ENCODE data around the gene STAG3. TPM values are rescaled to one million over a fixed set of nuclear protein-coding genes. Genes with fewer than 3 reads are reported as not detected.
A peak's percentile ranks its signal among the peaks of the same experiment; 100 is the strongest.
"Not testable (repeated sequence)": the region's sequence is repeated elsewhere in the genome, so short reads cannot be mapped to it uniquely, and the experiment has no call there.

Gene STAG3
- total RNA-seq, 2 donors from 2014 or later: not detected

DNA sequence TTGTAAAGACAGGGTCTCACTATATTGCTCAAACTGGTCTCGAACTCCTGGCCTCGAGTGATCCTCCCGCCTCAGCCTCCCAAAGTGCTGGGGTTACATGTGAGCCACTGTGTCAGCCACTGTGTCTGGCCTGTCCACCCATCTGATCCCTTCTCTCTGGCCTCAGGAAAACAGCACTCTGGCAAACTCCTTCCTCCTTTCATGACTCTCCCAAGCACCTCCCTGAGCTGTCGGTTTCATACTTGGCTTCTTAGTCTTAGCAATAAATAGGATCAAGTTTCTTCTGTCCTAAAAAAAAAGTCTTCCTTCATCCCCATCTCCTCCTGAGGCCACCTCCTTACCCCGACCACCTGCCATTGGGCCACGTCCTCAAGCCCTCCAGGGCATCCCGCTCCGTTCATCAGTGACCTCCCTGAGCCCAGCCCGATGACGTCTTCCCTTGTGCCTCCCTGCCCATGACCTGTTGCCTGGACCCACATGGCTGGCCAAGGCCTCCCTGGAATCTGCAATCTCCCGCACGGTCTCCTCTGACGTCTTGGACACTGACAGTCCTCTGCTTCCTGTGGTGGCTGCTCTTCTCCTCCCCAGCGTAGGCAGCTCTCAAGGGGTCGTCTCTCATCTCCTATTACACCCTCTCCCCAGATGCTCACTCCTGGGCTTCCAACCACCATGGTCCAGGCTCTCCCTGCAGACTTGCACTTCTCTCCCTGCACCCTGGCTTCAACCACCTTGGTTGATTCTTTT, 68.6 kb downstream of the STAG3 start:
- 84 to 92% methylated on average over 15 of the region's 15 CpGs for WGBS, 2 donors

DNA sequence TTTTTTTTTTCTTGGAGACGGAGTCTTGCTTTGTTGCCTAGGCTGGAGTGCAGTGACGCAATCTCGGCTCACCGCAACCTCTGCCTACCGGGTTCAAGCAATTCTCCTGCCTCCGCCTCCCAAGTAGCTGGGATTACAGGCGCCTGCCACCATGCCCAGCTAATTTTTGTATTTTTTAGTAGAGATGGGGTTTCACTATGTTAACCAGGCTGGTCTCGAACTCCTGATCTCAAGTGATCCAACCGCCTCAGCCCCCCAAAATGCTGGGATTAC, 69.1 kb downstream of the STAG3 start:
- DNase-seq; H3K36me3 ChIP-seq (replicated peaks in 1 of 2; ENCODE audit: insufficient read depth in 1 of 2, low read depth in 2 of 2); H3K9me3 ChIP-seq; H3K4me3 ChIP-seq; ATAC-seq; intact Hi-C loops (cut with DNase I); H3K27me3 ChIP-seq: not testable (repeated sequence)
- peak overlapping the region in 1 of 4 donors; percentile 41 for H3K27ac ChIP-seq
- peaks cover 17% of the 10 kb centered on the region for H3K4me1 ChIP-seq
- WGBS, 2 donors: 92 to 98% methylated on average over 9 of the region's 9 CpGs

More for the DNA sequence above, 68.6 kb downstream of the STAG3 start:
- H3K4me1 ChIP-seq: peaks cover 17% of the 10 kb centered on the region
- intact Hi-C loops (cut with DNase I); DNase-seq; H3K27ac ChIP-seq; H3K36me3 ChIP-seq (replicated peaks in 1 of 2; ENCODE audit: insufficient read depth in 1 of 2, low read depth in 2 of 2); H3K9me3 ChIP-seq; H3K4me3 ChIP-seq; H3K27me3 ChIP-seq: not testable (repeated sequence)
- ATAC-seq: peak; percentile 18

DNA sequence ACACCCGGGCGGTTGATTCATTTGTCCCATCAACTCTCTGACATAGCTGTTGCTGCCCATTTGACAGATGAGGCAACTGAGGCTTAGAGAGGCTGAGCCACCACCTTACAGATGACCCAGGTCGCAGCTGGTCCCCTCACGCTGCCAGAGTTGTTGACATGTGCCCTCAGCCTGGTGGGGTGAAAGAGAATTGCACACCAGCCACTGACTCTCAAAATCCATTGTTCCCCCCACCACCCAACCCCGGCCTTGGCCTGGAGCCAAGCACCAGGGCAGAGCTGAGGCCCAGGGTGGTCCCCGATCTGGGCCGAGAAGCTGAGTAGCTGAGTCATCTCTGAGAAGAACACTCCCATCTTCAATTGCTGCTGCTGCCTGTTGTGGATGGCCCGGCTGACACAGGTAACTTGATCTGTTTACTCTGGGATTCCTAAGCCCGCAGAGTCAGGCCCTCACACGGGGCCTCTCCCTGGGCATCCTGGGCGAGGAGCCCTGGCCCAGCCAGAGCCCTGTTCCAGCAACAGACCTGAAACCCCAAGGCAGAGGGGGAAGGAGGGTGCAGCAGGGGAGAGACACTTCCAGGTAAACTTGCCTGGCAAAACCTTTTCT, 69.5 kb downstream of the STAG3 start:
- no peak overlapping the region for H3K4me3 ChIP-seq
- 55 to 70% methylated on average over 3 to 11 of the region's 11 CpGs for WGBS, 2 donors
- TF ChIP-seq, protein P1, sequence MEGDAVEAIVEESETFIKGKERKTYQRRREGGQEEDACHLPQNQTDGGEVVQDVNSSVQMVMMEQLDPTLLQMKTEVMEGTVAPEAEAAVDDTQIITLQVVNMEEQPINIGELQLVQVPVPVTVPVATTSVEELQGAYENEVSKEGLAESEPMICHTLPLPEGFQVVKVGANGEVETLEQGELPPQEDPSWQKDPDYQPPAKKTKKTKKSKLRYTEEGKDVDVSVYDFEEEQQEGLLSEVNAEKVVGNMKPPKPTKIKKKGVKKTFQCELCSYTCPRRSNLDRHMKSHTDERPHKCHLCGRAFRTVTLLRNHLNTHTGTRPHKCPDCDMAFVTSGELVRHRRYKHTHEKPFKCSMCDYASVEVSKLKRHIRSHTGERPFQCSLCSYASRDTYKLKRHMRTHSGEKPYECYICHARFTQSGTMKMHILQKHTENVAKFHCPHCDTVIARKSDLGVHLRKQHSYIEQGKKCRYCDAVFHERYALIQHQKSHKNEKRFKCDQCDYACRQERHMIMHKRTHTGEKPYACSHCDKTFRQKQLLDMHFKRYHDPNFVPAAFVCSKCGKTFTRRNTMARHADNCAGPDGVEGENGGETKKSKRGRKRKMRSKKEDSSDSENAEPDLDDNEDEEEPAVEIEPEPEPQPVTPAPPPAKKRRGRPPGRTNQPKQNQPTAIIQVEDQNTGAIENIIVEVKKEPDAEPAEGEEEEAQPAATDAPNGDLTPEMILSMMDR (IDR thresholded peaks at IDR 0.05): peak in 1 of 7 experiments; percentile 9
- TF ChIP-seq POLR2A (IDR thresholded peaks at IDR 0.05): no peak
- peak in 3 of 4 donors; percentile 15 to 32 (median 17) for DNase-seq
- peak; percentile 63 for ATAC-seq
- H3K27me3 ChIP-seq: no peaks in the 10 kb centered on the region
- H3K9me3 ChIP-seq: no peaks in the 10 kb centered on the region
- intact Hi-C loops (cut with DNase I): no loop called here
- peaks cover 14% of the 10 kb centered on the region for H3K4me1 ChIP-seq
- H3K27ac ChIP-seq: peak overlapping the region in 2 of 4 donors; percentile 38 to 41
- no peaks in the 10 kb centered on the region for H3K36me3 ChIP-seq (replicated peaks in 1 of 2; ENCODE audit: insufficient read depth in 1 of 2, low read depth in 2 of 2)

DNA sequence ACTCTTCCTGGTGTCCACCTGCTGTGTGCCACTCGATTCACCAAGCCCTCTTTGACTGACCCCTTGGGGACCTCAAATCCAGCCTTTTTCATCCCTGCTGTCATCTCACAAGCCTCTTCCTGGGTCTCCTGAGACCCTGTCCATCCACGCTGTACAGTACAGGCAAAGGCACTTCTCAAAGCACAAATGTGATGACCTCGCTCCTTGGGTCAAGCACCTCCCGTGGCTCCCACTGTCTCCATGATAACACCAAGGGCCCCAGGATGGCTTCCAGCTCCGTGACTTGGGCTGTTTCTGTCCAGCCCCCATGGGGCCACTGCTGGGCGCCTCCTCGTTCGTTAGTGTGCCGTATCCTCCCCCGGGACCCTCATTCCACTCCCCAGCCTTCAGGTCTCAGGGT, 70.8 kb downstream of the STAG3 start:
- Histone ChIP-seq H3K4me3 (no peak overlapping the region), H3K27me3 (no peaks in the 10 kb centered on the region), H3K4me1 (peaks cover 13% of the 10 kb centered on the region), H3K27ac (peak overlapping the region in 1 of 4 donors; percentile 38), H3K9me3 (no peaks in the 10 kb centered on the region), H3K36me3 (replicated peaks in 1 of 2; ENCODE audit: insufficient read depth in 1 of 2, low read depth in 2 of 2) (no peaks in the 10 kb centered on the region)
- ATAC-seq (no peak), DNase-seq (no peak)
- TF ChIP-seq, protein P1 (IDR thresholded peaks at IDR 0.05): no peak
- TF ChIP-seq POLR2A (IDR thresholded peaks at IDR 0.05): no peak
- WGBS, 2 donors: 91% methylated on average over 8 to 9 of the region's 10 CpGs
- intact Hi-C loops (cut with DNase I): no loop called here

DNA sequence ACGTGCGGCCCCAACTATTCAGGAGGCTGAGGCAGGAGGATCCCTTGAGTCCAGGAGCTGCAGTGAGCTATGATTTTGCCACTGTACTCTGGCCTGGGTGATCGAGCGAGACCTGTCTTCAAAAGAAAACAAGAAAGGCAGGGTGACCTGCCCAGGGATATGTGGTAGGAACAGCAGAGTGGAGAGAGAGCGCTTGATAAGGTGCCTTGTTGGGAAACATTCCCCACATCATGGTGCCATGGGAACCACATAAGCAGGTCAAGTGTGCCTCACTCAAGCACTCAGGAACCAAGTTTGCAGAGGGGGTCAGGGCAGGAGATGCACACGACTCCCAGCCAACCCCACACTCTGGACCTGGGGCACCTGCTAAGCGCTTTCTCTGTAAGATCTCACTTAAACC, 79.3 kb downstream of the STAG3 start:
- DNase-seq: no peak
- intact Hi-C loops (cut with DNase I): no loop called here

DNA sequence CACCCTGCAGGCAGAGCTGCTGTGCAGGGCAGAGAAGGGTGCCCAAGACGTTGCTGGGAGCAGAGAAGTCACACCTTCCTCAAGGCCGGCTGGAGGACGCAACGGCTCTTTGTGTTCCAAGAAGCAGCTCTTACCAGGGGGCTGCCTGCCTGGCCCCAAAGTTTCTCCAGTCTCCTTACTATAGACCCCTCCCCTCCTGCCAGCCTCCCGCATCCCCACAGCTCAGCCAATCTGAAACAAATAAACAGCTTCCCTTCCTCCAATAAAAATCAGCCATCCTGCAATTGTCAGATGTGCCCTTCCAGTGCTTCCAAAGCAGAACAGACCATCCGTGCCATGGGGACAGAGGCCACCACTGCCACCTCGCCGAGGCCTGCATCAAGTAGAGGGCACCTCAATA, 82.3 kb downstream of the STAG3 start:
- ATAC-seq; H3K4me1 ChIP-seq; H3K36me3 ChIP-seq (replicated peaks in 1 of 2; ENCODE audit: insufficient read depth in 1 of 2, low read depth in 2 of 2); H3K4me3 ChIP-seq; H3K9me3 ChIP-seq; intact Hi-C loops (cut with DNase I); DNase-seq; H3K27ac ChIP-seq; H3K27me3 ChIP-seq: not testable (repeated sequence)
- WGBS, 2 donors: 77 to 80% methylated on average over 5 to 8 of the region's 8 CpGs

More for the DNA sequence above, 79.3 kb downstream of the STAG3 start:
- Histone ChIP-seq H3K27ac (no peak overlapping the region), H3K9me3 (no peaks in the 10 kb centered on the region), H3K36me3 (replicated peaks in 1 of 2; ENCODE audit: insufficient read depth in 1 of 2, low read depth in 2 of 2) (no peaks in the 10 kb centered on the region), H3K4me1 (no peaks in the 10 kb centered on the region), H3K4me3 (no peak overlapping the region), H3K27me3 (no peaks in the 10 kb centered on the region)
- TF ChIP-seq, protein P1 (IDR thresholded peaks at IDR 0.05): no peak
- TF ChIP-seq POLR2A (IDR thresholded peaks at IDR 0.05): no peak
- 96 to 98% methylated on average over 7 of the region's 7 CpGs for WGBS, 2 donors
- no peak for ATAC-seq

DNA sequence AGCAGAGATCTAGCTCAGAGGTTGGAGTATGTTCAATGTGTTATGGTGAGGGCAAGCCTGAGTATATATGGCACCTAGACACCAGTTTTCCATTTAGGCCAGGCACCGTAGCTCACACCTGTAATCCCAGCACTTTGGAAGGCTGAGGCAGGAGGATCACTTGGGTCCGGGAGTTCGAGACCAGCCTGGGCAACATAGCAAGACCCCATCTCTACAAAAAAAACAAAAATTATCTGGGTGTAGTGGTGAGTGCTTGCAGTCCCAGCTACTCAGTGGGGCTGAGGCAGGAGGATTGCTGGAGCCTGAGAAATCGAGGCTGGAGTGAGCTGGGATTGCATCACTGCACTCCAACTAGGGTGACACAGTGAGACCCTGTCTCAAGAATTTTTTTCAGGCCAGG, 85.2 kb downstream of the STAG3 start:
- H3K27me3 ChIP-seq; ATAC-seq; DNase-seq; intact Hi-C loops (cut with DNase I); H3K9me3 ChIP-seq; H3K27ac ChIP-seq; H3K4me3 ChIP-seq; H3K36me3 ChIP-seq (replicated peaks in 1 of 2; ENCODE audit: insufficient read depth in 1 of 2, low read depth in 2 of 2): not testable (repeated sequence)
- peaks cover 23% of the 10 kb centered on the region for H3K4me1 ChIP-seq
- WGBS, 2 donors: 91 to 96% methylated on average over 3 to 4 of the region's 4 CpGs

All from body of pancreas (tissue), 4 donors.